K562 (cell line): ENCODE results near the gene TM9SF4. TPM values are rescaled to one million over a fixed set of nuclear protein-coding genes. Genes with fewer than 3 reads are reported as not detected.

Experiments used
- ATAC-seq: fragments of 200-7000 bp; cut with Tn5 transposase; 3 replicates; pipeline ENCODE4 v1.9.1; 2020; ENCODE audit warnings: moderate library complexity
- BruUV-seq: library from RNA; stranded (reverse); fragments of 400-500 nt; replicated peaks from 2 replicates; lab custom pipeline; 2021; lab: Mats Ljungman, UMichigan
- CTCF ChIA-PET: fragments of 300-600 bp; formaldehyde crosslinking; extraction: SDS; loops from one replicate; lab custom pipeline; 2021; ENCODE audit warnings: low intra/inter-chr PET ratio; lab: Yijun Ruan, JAX
- POLR2A ChIA-PET: fragments of 300-600, 350-650 bp; sonication (Branson Sonifier 250); formaldehyde crosslinking; extraction: SDS; loops from one replicate; lab custom pipeline; 2021; ENCODE audit warnings: antibody characterized with exemption, inconsistent platforms; lab: Yijun Ruan, JAX
- DNase-seq, 4 experiments: peaks; one replicate each; pipeline versions ENCODE4 v3.0.0 to v3.0.0-alpha.2; 2011 to 2018; ENCODE audit warnings: low spot score in 3 of 4, mixed read lengths in 3 of 4; ENCODE audit errors: extremely low read depth in 1 of 4
- FAIRE-seq: peaks from 2 replicates; lab custom pipeline; 2011; peaks lifted over from hg19 to GRCh38; lab: Jason Lieb, UNC
- H2AFZ ChIP-seq: 2 replicates; pipeline ENCODE4 v1.6.0; 2011; ENCODE audit warnings: low read depth, low read length, control low read depth, inconsistent platforms
- H3K27ac ChIP-seq: fragments of 200-600 bp; 3 replicates; pipeline ENCODE4 v1.8.0; 2011; ENCODE audit warnings: low read depth, mild to moderate bottlenecking, control low read depth, inconsistent platforms, low read length, moderate library complexity, mixed read lengths; ENCODE audit errors: extremely low read depth
- H3K27me3 ChIP-seq, 2 experiments: fragments of 300-600 bp in 1 of 2; 2 replicates in 1 of 2; 3 replicates in 1 of 2; pipeline versions ENCODE4 v1.6.0 to v1.8.0; 2011; ENCODE audit warnings: inconsistent platforms in 2 of 2, low read length in 2 of 2, mild to moderate bottlenecking in 1 of 2, mixed read lengths in 1 of 2, moderate library complexity in 1 of 2; ENCODE audit not compliant: control insufficient read depth in 2 of 2, insufficient read depth in 2 of 2
- H3K36me3 ChIP-seq: fragments of 300-600 bp; 3 replicates; pipeline ENCODE4 v1.8.0; 2011; ENCODE audit warnings: mild to moderate bottlenecking, low read length, inconsistent platforms; ENCODE audit not compliant: control insufficient read depth, insufficient read depth
- H3K4me1 ChIP-seq, 2 experiments: fragments of 200-600 bp in 1 of 2; replicated peaks in 1 of 2; 2 replicates in 1 of 2; 3 replicates in 1 of 2; pipeline versions ENCODE4 v1.5.1 to v1.8.0; 2011; ENCODE audit warnings: inconsistent platforms in 2 of 2, low read length in 2 of 2, mild to moderate bottlenecking in 1 of 2, mixed read lengths in 1 of 2, moderate library complexity in 1 of 2; ENCODE audit not compliant: control insufficient read depth in 2 of 2, insufficient read depth in 2 of 2
- H3K4me2 ChIP-seq: 2 replicates; pipeline ENCODE4 v1.6.1; 2011; ENCODE audit warnings: low read length, control low read depth, inconsistent platforms, mixed read lengths; ENCODE audit not compliant: insufficient read depth
- H3K4me3 ChIP-seq: fragments of 200-600 bp; sonication (generic), shearing (Covaris generic); 2 replicates; pipeline ENCODE4 v1.5.1; 2016; ENCODE audit warnings: control low read depth, inconsistent platforms
- H3K79me2 ChIP-seq: fragments of 200-600 bp; 3 replicates; pipeline ENCODE4 v1.8.0; 2011; ENCODE audit warnings: low read length, inconsistent platforms; ENCODE audit not compliant: control insufficient read depth, insufficient read depth
- H3K9ac ChIP-seq, 2 experiments: 2 replicates each; pipeline versions ENCODE4 v1.6.0 to v1.6.1; 2011; ENCODE audit warnings: low read depth in 2 of 2, low read length in 2 of 2, control low read depth in 1 of 2, inconsistent platforms in 1 of 2, mild to moderate bottlenecking in 1 of 2, mixed read lengths in 1 of 2; ENCODE audit not compliant: insufficient read depth in 1 of 2
- H3K9me1 ChIP-seq: one replicate; pipeline ENCODE4 v1.6.0; 2011; ENCODE audit warnings: inconsistent platforms, mild to moderate bottlenecking, low read length, moderate library complexity; ENCODE audit not compliant: control insufficient read depth, insufficient read depth
- H3K9me3 ChIP-seq: replicated peaks from 2 replicates; pipeline ENCODE4 v1.5.1; 2011; ENCODE audit warnings: low read depth, low read length, inconsistent platforms; ENCODE audit not compliant: control insufficient read depth, insufficient read depth
- H4K20me1 ChIP-seq: replicated peaks from 2 replicates; pipeline ENCODE4 v1.6.1; 2011; ENCODE audit warnings: low read length, inconsistent platforms, mixed read lengths; ENCODE audit not compliant: control insufficient read depth, insufficient read depth
- CC2D1A ChIP-seq: fragments of 450-650 bp; IDR thresholded peaks from 2 replicates; pipeline ENCODE4 v1.6.1; 2017; ENCODE audit warnings: mild to moderate bottlenecking
- ETS2 ChIP-seq: IDR thresholded peaks from 2 replicates; pipeline ENCODE4 v1.6.1; 2016; ENCODE audit warnings: borderline replicate concordance, missing genetic modification characterization, mild to moderate bottlenecking, moderate library complexity, missing compliant biosample characterization; ENCODE audit not compliant: poor library complexity, severe bottlenecking
- SPI1 ChIP-seq: IDR thresholded peaks from 2 replicates; pipeline ENCODE4 v1.6.1; 2011; ENCODE audit warnings: low read depth, low read length, control low read depth, borderline replicate concordance
- ZBTB34 ChIP-seq: fragments of 250-450 bp; sonication (Bioruptor Pico); IDR thresholded peaks from 2 replicates; pipeline ENCODE4 v1.8.0; 2021; ENCODE audit warnings: mild to moderate bottlenecking, moderate library complexity
- ZNF133 ChIP-seq: fragments of 250-450 bp; sonication (Bioruptor Pico); IDR thresholded peaks from 2 replicates; pipeline ENCODE4 v1.4.0; 2020; ENCODE audit warnings: mild to moderate bottlenecking
- ZNF224 ChIP-seq: sonication (generic); formaldehyde crosslinking; IDR thresholded peaks from 2 replicates; pipeline ENCODE4 v1.8.0; 2022; ENCODE audit warnings: mild to moderate bottlenecking, missing genetic modification reagents
- ZNF384 ChIP-seq: IDR thresholded peaks from 2 replicates; pipeline ENCODE4 v1.6.1; 2012; ENCODE audit warnings: low read depth, low read length, improper control_type of control experiment
- in situ Hi-C: fragments of 300-500 bp; cut with MboI; formaldehyde crosslinking; loops from 4 replicates; pipeline ENCODE4 v1.15.0; 2018; ENCODE audit warnings: inconsistent platforms, mixed read lengths
- intact Hi-C: fragments of 100-400 bp; cut with micrococcal nuclease; formaldehyde crosslinking; loops from 2 replicates; pipeline ENCODE4 v1.14.2; 2022
- polyA plus RNA-seq, 8 experiments: library from polyadenylated mRNA; depleted of rRNA in 4 of 8; stranded (reverse) in 5 of 8; unstranded in 3 of 8; fragments of >200 nt; fragmentation: Nextera tagmentation in 2 of 8; fragmentation: Illumina TruSeq in 1 of 8; extraction: Ambion mirVana in 2 of 8; extraction: Trizol in 1 of 8; gene quantifications; 2 replicates each; pipeline versions ENCODE4 v1.2.1 to v1.2.3, GENCODE V29; 2011 to 2014; ENCODE audit warnings: inconsistent platforms in 1 of 8, missing spikeins in 1 of 8
- total RNA-seq, 7 experiments: library from RNA; depleted of rRNA in 6 of 7; stranded (reverse); fragments of >200 nt in 6 of 7; fragmentation: Illumina TruSeq in 2 of 7; extraction: Trizol in 2 of 7; gene quantifications; 2 replicates each; pipeline versions ENCODE4 v1.2.1 to v1.2.3, GENCODE V29; 2011 to 2021; ENCODE audit warnings: low replicate concordance in 1 of 7

TM9SF4 gene
- total and polyA plus RNA-seq, 9 of the 15 experiments (the other 6 are each of a cell fraction or from before 2014, with no cell fraction given), result 14.5 to 46.3 (median 26.9) TPM

DNA sequence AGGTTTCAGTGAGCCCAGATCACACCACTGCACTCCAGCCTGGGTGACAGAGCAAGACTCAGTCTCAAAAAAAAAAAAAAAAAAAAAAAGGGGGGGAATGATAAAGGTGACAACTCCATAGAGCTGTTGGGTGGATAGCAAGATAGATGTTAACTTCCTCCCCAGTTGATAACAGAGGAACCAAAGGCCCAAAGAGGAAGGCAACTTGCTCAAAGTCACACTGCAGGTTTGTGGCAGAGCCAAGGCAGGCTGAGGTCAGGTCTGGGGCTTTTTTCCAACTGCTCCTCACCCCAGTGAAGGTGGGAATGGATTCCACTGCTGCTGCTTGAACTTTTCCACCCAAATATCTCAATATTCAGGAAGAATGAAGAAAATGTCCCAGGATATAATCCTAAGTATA lies 30.7 kb upstream of the TM9SF4 start:
- no peak overlapping the region for H3K4me3 ChIP-seq
- H3K4me1 ChIP-seq, result no peaks in the 10 kb centered on the region; a peak in 1 of 5 replicates
- ChIA-PET POLR2A (interaction anchor here (0.6 to 0.7 kb wide), 2 partner anchors 37 to 252 kb away, joined by 3 read pairs; no protein-coding TSS in a partner anchor), CTCF (no interaction called here)
- no peak overlapping the region for H3K4me2 ChIP-seq
- ATAC-seq (no peak), DNase-seq (no peak), FAIRE-seq (no peak)
- no TSS peak for BruUV-seq
- H3K9ac ChIP-seq, result no peak overlapping the region
- H3K9me3 ChIP-seq, result no peaks in the 10 kb centered on the region
- H3K79me2 ChIP-seq, result no peaks in the 10 kb centered on the region
- peak; percentile 54; the same call in 1 of the 2 replicates for TF ChIP-seq SPI1
- TF ChIP-seq ZBTB34, result no peak
- no peak for TF ChIP-seq ETS2
- TF ChIP-seq ZNF224, result no peak
- TF ChIP-seq ZNF133 (CRISPR knock-in tag), result no peak
- peak; percentile 28; the same call in 1 of the 2 replicates for TF ChIP-seq ZNF384
- no peak for TF ChIP-seq CC2D1A
- H3K36me3 ChIP-seq, result no peaks in the 10 kb centered on the region
- H3K9me1 ChIP-seq, result no peaks in the 10 kb centered on the region
- H3K27ac ChIP-seq, result no peak overlapping the region
- in situ Hi-C loops, result no loop called here
- no peaks in the 10 kb centered on the region for H4K20me1 ChIP-seq
- no peak overlapping the region for H2AFZ ChIP-seq
- intact Hi-C loops, result no loop called here
- H3K27me3 ChIP-seq, result peaks cover 33 to 46% of the 10 kb centered on the region in 2 experiments
